Peyer's patch (tissue), 4 donors: Measurements from ENCODE around the gene NBAS.

Experiments used
- POLR2A ChIP-seq, 2 donors: fragments of 450-650 bp; IDR thresholded peaks; one replicate each; pipeline ENCODE4 v1.5.1; 2017; ENCODE audit warnings: antibody characterized with exemption in 2 of 2, mild to moderate bottlenecking in 2 of 2, moderate library complexity in 2 of 2
- TF ChIP-seq, protein P1 (sequence below), 6 experiments: fragments of 450-650 bp in 4 of 6; fragments of 200-600 bp in 2 of 6; sonication (generic) in 1 of 6; IDR thresholded peaks; one replicate each; pipeline ENCODE4 v1.5.1; 2017 to 2019; ENCODE audit warnings: antibody characterized with exemption in 6 of 6, mild to moderate bottlenecking in 3 of 6, moderate library complexity in 1 of 6

DNA sequence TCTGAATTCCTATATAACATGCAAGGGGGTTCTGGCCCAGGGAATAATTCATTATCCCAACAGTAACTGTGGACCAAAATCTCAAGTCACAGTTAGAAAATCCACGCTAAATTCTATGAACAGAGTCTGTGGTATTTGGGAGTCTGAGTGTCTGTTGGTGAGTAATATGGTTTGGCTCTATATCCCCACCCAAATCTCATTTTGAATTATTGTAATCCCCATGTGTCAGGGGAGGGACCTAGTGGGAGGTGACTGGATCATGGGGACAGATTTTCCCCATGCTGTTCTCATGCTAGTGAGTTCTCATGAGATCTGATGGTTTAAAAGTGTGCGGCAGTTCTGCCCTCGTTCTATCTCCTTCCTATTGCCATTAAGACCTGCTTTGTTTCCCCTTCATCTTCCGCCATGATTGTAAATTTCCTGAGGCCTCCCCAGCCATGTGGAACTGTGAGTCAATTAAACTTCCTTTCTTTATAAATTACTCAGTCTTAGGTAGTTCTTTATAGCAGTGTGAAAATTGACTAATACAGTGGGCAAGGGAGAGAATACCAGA lies 68.3 kb downstream of the NBAS start:
- TF ChIP-seq, protein P1, sequence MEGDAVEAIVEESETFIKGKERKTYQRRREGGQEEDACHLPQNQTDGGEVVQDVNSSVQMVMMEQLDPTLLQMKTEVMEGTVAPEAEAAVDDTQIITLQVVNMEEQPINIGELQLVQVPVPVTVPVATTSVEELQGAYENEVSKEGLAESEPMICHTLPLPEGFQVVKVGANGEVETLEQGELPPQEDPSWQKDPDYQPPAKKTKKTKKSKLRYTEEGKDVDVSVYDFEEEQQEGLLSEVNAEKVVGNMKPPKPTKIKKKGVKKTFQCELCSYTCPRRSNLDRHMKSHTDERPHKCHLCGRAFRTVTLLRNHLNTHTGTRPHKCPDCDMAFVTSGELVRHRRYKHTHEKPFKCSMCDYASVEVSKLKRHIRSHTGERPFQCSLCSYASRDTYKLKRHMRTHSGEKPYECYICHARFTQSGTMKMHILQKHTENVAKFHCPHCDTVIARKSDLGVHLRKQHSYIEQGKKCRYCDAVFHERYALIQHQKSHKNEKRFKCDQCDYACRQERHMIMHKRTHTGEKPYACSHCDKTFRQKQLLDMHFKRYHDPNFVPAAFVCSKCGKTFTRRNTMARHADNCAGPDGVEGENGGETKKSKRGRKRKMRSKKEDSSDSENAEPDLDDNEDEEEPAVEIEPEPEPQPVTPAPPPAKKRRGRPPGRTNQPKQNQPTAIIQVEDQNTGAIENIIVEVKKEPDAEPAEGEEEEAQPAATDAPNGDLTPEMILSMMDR (IDR thresholded peaks at IDR 0.05), result no peak
- TF ChIP-seq POLR2A (IDR thresholded peaks at IDR 0.05), result no peak
